Measurements from ENCODE around the gene PNLIPRP2.

GRCh38 chr10:116588995-116589394 lies 31.8 kb upstream of the PNLIPRP2 start:
- TF ChIP-seq POLR2AphosphoS5 (IDR thresholded peaks at IDR 0.05; ENCODE audit: borderline replicate concordance, low read depth, low read length) (no peak), EZH2 (IDR thresholded peaks at IDR 0.05) (no peak)

All from SK-N-MC (cell line).